Measurements from ENCODE around the gene SCNM1.
"Not testable (repeated sequence)": the region's sequence is repeated elsewhere in the genome, so short reads cannot be mapped to it uniquely, and the experiment has no call there.

Gene SCNM1

GRCh38 chr1:151192047-151192446 lies 26.1 kb downstream of the SCNM1 start:
- in situ Hi-C loops (cut with MboI; ENCODE audit: low sequenced_read_pairs) = no loop called here

- in situ Hi-C loops (cut with MboI; ENCODE audit: low sequenced_read_pairs) = no loop called here
Observed at GRCh38 chr1:151193304-151193703, 27.4 kb downstream of the SCNM1 start.

- in situ Hi-C loops (cut with MboI; ENCODE audit: low sequenced_read_pairs) = no loop called here
Observed at GRCh38 chr1:151193856-151194255, 27.9 kb downstream of the SCNM1 start.

GRCh38 chr1:151194894-151195594 lies 29.1 kb downstream of the SCNM1 start:
- in situ Hi-C loops (cut with MboI; ENCODE audit: low sequenced_read_pairs) = not testable (repeated sequence)

- in situ Hi-C loops (cut with MboI; ENCODE audit: low sequenced_read_pairs) = no loop called here
Observed at GRCh38 chr1:151196292-151196800, 30.4 kb downstream of the SCNM1 start.

- in situ Hi-C loops (cut with MboI; ENCODE audit: low sequenced_read_pairs) = no loop called here
Observed at GRCh38 chr1:151197863-151198253, 31.9 kb downstream of the SCNM1 start.

GRCh38 chr1:151198254-151199127 lies 32.5 kb downstream of the SCNM1 start, which contains the start of gene PIP5K1A:
Gene PIP5K1A, plus strand, starts transcription at chr1:151198552. Its CDS starts 445 bp downstream, at chr1:151198997.
- in situ Hi-C loops (cut with MboI; ENCODE audit: low sequenced_read_pairs) = no loop called here

GRCh38 chr1:151199873-151200581 lies 34.1 kb downstream of the SCNM1 start:
- in situ Hi-C loops (cut with MboI; ENCODE audit: low sequenced_read_pairs) = no loop called here

- in situ Hi-C loops (cut with MboI; ENCODE audit: low sequenced_read_pairs) = not testable (repeated sequence)
Observed at GRCh38 chr1:151205381-151205965, 39.5 kb downstream of the SCNM1 start.

GRCh38 chr1:151210830-151211229 lies 44.9 kb downstream of the SCNM1 start:
- in situ Hi-C loops (cut with MboI; ENCODE audit: low sequenced_read_pairs) = no loop called here

GRCh38 chr1:151211972-151212705 lies 46.2 kb downstream of the SCNM1 start:
- in situ Hi-C loops (cut with MboI; ENCODE audit: low sequenced_read_pairs) = no loop called here

GRCh38 chr1:151213560-151213959 lies 47.6 kb downstream of the SCNM1 start:
- in situ Hi-C loops (cut with MboI; ENCODE audit: low sequenced_read_pairs) = no loop called here
